Measurements from ENCODE around the gene ADAM12.

DNA sequence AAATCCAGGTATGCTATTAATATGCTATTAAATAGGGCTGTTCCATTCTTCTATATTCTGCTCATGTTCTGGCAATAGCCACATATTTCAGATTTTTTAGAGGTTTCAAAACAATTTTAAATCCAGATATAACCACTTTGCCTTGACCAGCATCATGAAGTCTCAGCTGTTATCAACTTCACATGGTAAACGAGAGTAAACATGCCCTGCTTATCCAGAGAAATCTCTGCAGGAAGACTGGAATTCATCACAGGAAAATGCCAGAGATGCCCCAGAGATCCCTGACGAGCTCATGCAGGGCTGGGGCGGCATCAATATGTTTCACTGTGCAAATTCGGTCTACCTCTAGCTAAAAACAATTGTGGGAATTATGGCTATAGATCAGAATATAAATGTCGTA is 365.4 kb downstream of the ADAM12 start:
- TF ChIP-seq EZH2 (IDR thresholded peaks at IDR 0.05) (no peak), POLR2AphosphoS5 (IDR thresholded peaks at IDR 0.05; ENCODE audit: borderline replicate concordance, low read depth, low read length) (no peak), FOXP2 (optimal IDR thresholded peaks at IDR 0.05; ENCODE audit: control extremely low read depth, extremely low read length, insufficient read depth) (no peak)

Data from SK-N-MC (cell line).